ENCODE measurements around the gene SLC6A11.

DNA sequence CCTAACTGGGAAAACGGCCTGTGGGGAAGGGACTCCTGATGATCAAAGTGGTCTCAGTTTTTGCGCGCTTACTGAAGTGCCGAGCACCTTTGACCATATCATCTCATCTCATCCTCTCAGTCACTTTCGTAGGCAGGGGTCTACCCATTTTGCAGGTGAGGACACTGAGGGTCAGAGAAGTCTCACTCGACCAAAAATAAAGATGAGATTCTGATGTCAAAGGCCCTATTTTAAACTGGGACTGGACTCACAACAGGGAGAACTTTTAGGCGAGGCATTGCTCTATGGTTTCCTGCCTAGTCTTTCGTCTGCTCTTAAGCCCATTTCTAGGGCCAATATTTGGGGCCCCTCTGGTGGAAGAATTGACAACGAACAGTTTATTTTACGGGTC lies 830 bp downstream of the SLC6A11 start:
- TF ChIP-seq TEAD4 (CRISPR knock-in tag; IDR thresholded peaks at IDR 0.05) = no peak
- TF ChIP-seq, protein P1, sequence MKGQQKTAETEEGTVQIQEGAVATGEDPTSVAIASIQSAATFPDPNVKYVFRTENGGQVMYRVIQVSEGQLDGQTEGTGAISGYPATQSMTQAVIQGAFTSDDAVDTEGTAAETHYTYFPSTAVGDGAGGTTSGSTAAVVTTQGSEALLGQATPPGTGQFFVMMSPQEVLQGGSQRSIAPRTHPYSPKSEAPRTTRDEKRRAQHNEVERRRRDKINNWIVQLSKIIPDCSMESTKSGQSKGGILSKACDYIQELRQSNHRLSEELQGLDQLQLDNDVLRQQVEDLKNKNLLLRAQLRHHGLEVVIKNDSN (CRISPR knock-in tag; IDR thresholded peaks at IDR 0.05) = no peak
- TF ChIP-seq, protein P2, sequence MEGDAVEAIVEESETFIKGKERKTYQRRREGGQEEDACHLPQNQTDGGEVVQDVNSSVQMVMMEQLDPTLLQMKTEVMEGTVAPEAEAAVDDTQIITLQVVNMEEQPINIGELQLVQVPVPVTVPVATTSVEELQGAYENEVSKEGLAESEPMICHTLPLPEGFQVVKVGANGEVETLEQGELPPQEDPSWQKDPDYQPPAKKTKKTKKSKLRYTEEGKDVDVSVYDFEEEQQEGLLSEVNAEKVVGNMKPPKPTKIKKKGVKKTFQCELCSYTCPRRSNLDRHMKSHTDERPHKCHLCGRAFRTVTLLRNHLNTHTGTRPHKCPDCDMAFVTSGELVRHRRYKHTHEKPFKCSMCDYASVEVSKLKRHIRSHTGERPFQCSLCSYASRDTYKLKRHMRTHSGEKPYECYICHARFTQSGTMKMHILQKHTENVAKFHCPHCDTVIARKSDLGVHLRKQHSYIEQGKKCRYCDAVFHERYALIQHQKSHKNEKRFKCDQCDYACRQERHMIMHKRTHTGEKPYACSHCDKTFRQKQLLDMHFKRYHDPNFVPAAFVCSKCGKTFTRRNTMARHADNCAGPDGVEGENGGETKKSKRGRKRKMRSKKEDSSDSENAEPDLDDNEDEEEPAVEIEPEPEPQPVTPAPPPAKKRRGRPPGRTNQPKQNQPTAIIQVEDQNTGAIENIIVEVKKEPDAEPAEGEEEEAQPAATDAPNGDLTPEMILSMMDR (IDR thresholded peaks at IDR 0.05) = no peak
- TF ChIP-seq, protein P3, sequence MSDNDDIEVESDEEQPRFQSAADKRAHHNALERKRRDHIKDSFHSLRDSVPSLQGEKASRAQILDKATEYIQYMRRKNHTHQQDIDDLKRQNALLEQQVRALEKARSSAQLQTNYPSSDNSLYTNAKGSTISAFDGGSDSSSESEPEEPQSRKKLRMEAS (CRISPR knock-in tag; IDR thresholded peaks at IDR 0.05) = no peak
- TF ChIP-seq, protein P4, sequence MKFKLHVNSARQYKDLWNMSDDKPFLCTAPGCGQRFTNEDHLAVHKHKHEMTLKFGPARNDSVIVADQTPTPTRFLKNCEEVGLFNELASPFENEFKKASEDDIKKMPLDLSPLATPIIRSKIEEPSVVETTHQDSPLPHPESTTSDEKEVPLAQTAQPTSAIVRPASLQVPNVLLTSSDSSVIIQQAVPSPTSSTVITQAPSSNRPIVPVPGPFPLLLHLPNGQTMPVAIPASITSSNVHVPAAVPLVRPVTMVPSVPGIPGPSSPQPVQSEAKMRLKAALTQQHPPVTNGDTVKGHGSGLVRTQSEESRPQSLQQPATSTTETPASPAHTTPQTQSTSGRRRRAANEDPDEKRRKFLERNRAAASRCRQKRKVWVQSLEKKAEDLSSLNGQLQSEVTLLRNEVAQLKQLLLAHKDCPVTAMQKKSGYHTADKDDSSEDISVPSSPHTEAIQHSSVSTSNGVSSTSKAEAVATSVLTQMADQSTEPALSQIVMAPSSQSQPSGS (CRISPR knock-in tag; IDR thresholded peaks at IDR 0.05; ENCODE audit: borderline replicate concordance, low read depth) = no peak

Data from WTC11 (cell line).